Measurements from ENCODE around the gene CCDC170.

GRCh38 chr6:151614630-151615029 is 120.8 kb downstream of the CCDC170 start:
- no peak for TF ChIP-seq POLR2AphosphoS5 (IDR thresholded peaks at IDR 0.05; ENCODE audit: low read depth, low read length)
- TF ChIP-seq POLR2A (IDR thresholded peaks at IDR 0.05; ENCODE audit: low read depth, low read length), result no peak
